HG03196 (cell line): Measurements from ENCODE around the gene LETM1.

Experiments
- ATAC-seq: cut with Tn5 transposase; IDR thresholded peaks from one replicate; pipeline ENCODE4 v1.9.1; 2021; ENCODE audit not compliant: unreplicated experiment

LETM1 gene

GRCh38 chr4:1797298-1797860 lies 58.6 kb downstream of the LETM1 start:
- ATAC-seq, result no peak

GRCh38 chr4:1796486-1797204 lies 59.3 kb downstream of the LETM1 start:
- no peak for ATAC-seq

- ATAC-seq, result no peak
These were observed 60.4 kb downstream of the LETM1 start for GRCh38 chr4:1795299-1796195.

- ATAC-seq, result no peak
These were observed 61.1 kb downstream of the LETM1 start for GRCh38 chr4:1794809-1795298.

GRCh38 chr4:1793940-1794808 lies 61.8 kb downstream of the LETM1 start:
- no peak for ATAC-seq

- ATAC-seq, result no peak
These were observed 62.5 kb downstream of the LETM1 start for GRCh38 chr4:1793496-1793840.

- ATAC-seq, result no peak
These were observed 63.0 kb downstream of the LETM1 start, which contains the start of gene FGFR3 for GRCh38 chr4:1792832-1793495. FGFR3 (plus strand) TSS chr4:1793293; CDS start chr4:1793935, 642 bp downstream.

GRCh38 chr4:1792158-1792831 lies 63.7 kb downstream of the LETM1 start:
- ATAC-seq, result no peak

- no peak for ATAC-seq
These were observed 66.0 kb downstream of the LETM1 start for GRCh38 chr4:1790005-1790404.

- ATAC-seq, result no peak
These were observed 66.4 kb downstream of the LETM1 start for GRCh38 chr4:1789552-1789951.

- no peak for ATAC-seq
These were observed 67.5 kb downstream of the LETM1 start for GRCh38 chr4:1788254-1788973.

GRCh38 chr4:1787411-1788077 lies 68.4 kb downstream of the LETM1 start:
- ATAC-seq, result no peak

GRCh38 chr4:1786544-1787362 lies 69.2 kb downstream of the LETM1 start:
- no peak for ATAC-seq

GRCh38 chr4:1785592-1785991 lies 70.4 kb downstream of the LETM1 start:
- no peak for ATAC-seq

- ATAC-seq, result no peak
These were observed 71.0 kb downstream of the LETM1 start for GRCh38 chr4:1784789-1785591.

GRCh38 chr4:1784395-1784788 lies 71.6 kb downstream of the LETM1 start:
- ATAC-seq, result no peak

GRCh38 chr4:1783970-1784369 lies 72.0 kb downstream of the LETM1 start:
- no peak for ATAC-seq
